SK-N-SH (cell line): ENCODE measurements around the gene TERT. TPM values are rescaled to one million over a fixed set of nuclear protein-coding genes. Genes with fewer than 3 reads are reported as not detected.

Source experiments
- CTCF ChIA-PET: fragments of 300-600, 350-600 bp; formaldehyde crosslinking; extraction: SDS; loops from one replicate; lab custom pipeline; 2021; lab: Yijun Ruan, JAX
- POLR2A ChIA-PET: fragments of 350-600 bp; sonication (Branson Sonifier 250); formaldehyde crosslinking; extraction: SDS; loops from one replicate; lab custom pipeline; 2020; ENCODE audit warnings: antibody characterized with exemption, inconsistent platforms; lab: Yijun Ruan, JAX
- DNase-seq: peaks from one replicate; pipeline ENCODE4 v3.0.0; 2012
- H2AFZ ChIP-seq: fragments of 200-600 bp; sonication (generic); 2 replicates; pipeline ENCODE4 v1.8.1; 2016; ENCODE audit warnings: antibody characterized with exemption, mild to moderate bottlenecking, low read depth
- H3F3A ChIP-seq: fragments of 200-600 bp; sonication (generic); replicated peaks from 2 replicates; pipeline ENCODE3; 2016; ENCODE audit warnings: antibody characterized with exemption, mild to moderate bottlenecking; ENCODE audit not compliant: insufficient read depth
- H3K27ac ChIP-seq, 2 experiments: fragments of 200-500 bp in 1 of 2; fragments of 200-600 bp in 1 of 2; sonication (Bioruptor generic) in 1 of 2; sonication (generic), shearing (Covaris generic) in 1 of 2; 2 replicates each; pipeline versions ENCODE4 v1.5.1 to v1.6.1; 2014 to 2016; ENCODE audit warnings: low read depth in 2 of 2, inconsistent platforms in 1 of 2, low read length in 1 of 2, mild to moderate bottlenecking in 1 of 2, mixed read lengths in 1 of 2
- H3K27me3 ChIP-seq: fragments of 200-600 bp; sonication (generic), shearing (Covaris generic); 2 replicates; pipeline ENCODE4 v1.6.1; 2016; ENCODE audit warnings: mixed run types; ENCODE audit not compliant: insufficient read depth
- H3K36me3 ChIP-seq, 2 experiments: fragments of 200-500 bp in 1 of 2; fragments of 200-600 bp in 1 of 2; sonication (Bioruptor generic) in 1 of 2; sonication (generic) in 1 of 2; replicated peaks in 1 of 2; 2 replicates each; pipeline versions ENCODE3 to v1.5.1; 2014 to 2016; ENCODE audit warnings: low read length in 1 of 2, mild to moderate bottlenecking in 1 of 2; ENCODE audit not compliant: insufficient read depth in 2 of 2, control insufficient read depth in 1 of 2
- H3K4me1 ChIP-seq, 2 experiments: fragments of 200-500 bp in 1 of 2; fragments of 200-600 bp in 1 of 2; sonication (Bioruptor generic) in 1 of 2; sonication (generic), shearing (Covaris generic) in 1 of 2; 2 replicates each; pipeline versions ENCODE4 v1.5.1 to v1.6.1; 2014 to 2016; ENCODE audit warnings: low read depth in 1 of 2, low read length in 1 of 2, mixed run types in 1 of 2; ENCODE audit not compliant: insufficient read depth in 2 of 2, control insufficient read depth in 1 of 2
- H3K4me2 ChIP-seq: fragments of 200-600 bp; sonication (generic), shearing (Covaris generic); 2 replicates; pipeline ENCODE4 v1.6.1; 2017; ENCODE audit warnings: mixed run types
- H3K4me3 ChIP-seq, 2 experiments: fragments of 200-500 bp in 1 of 2; fragments of 200-600 bp in 1 of 2; sonication (Bioruptor generic) in 1 of 2; sonication (generic), shearing (Covaris generic) in 1 of 2; 2 replicates each; pipeline versions ENCODE4 v1.5.1 to v1.8.1; 2014 to 2016; ENCODE audit warnings: low read depth in 2 of 2, inconsistent platforms in 1 of 2, low read length in 1 of 2, mild to moderate bottlenecking in 1 of 2, mixed read lengths in 1 of 2, moderate library complexity in 1 of 2
- H3K79me2 ChIP-seq: fragments of 200-600 bp; sonication (generic); 2 replicates; pipeline ENCODE4 v1.8.1; 2017; ENCODE audit warnings: mild to moderate bottlenecking; ENCODE audit not compliant: insufficient read depth
- H3K9ac ChIP-seq: fragments of 200-600 bp; sonication (generic); 2 replicates; pipeline ENCODE4 v1.6.1; 2017; ENCODE audit warnings: mixed run types
- H3K9me2 ChIP-seq: fragments of 200-600 bp; sonication (generic); 2 replicates; pipeline ENCODE4 v1.6.1; 2017; ENCODE audit warnings: mixed run types
- H3K9me3 ChIP-seq: fragments of 200-600 bp; sonication (generic); 2 replicates; pipeline ENCODE4 v1.6.1; 2017; ENCODE audit warnings: mixed run types, mild to moderate bottlenecking, moderate library complexity
- H4K20me1 ChIP-seq: fragments of 200-600 bp; sonication (generic); 2 replicates; pipeline ENCODE4 v1.6.1; 2017; ENCODE audit warnings: mild to moderate bottlenecking, mixed run types; ENCODE audit not compliant: insufficient read depth
- CHD2 ChIP-seq: fragments of 150-350 bp; IDR thresholded peaks from 2 replicates; pipeline ENCODE4 v1.6.1; 2018; ENCODE audit warnings: low read length; ENCODE audit not compliant: partially characterized antibody
- ELF1 ChIP-seq: IDR thresholded peaks from 2 replicates; pipeline ENCODE4 v1.4.0; 2012
- EP300 ChIP-seq, 2 experiments: IDR thresholded peaks; 2 replicates each; pipeline versions ENCODE4 v1.4.0 to v1.6.1; 2012; ENCODE audit warnings: borderline replicate concordance in 1 of 2, low read depth in 1 of 2, low read length in 1 of 2
- EZH2phosphoT487 ChIP-seq: fragments of 200-600 bp; sonication (generic); IDR thresholded peaks from 2 replicates; pipeline ENCODE4 v1.6.1; 2017; ENCODE audit warnings: low read depth, mixed run types, mild to moderate bottlenecking, antibody characterized with exemption, moderate library complexity, borderline replicate concordance
- FOXJ3 ChIP-seq: sonication (generic); formaldehyde crosslinking; IDR thresholded peaks from 2 replicates; pipeline ENCODE4 v1.5.1; 2020; ENCODE audit warnings: mild to moderate bottlenecking, missing genetic modification reagents
- FOXM1 ChIP-seq: IDR thresholded peaks from 2 replicates; pipeline ENCODE4 v1.4.0; 2012; ENCODE audit warnings: low read depth, mild to moderate bottlenecking
- GABPA ChIP-seq: IDR thresholded peaks from 2 replicates; pipeline ENCODE4 v1.4.0; 2012; ENCODE audit warnings: low read depth, mild to moderate bottlenecking
- GATA2 ChIP-seq: sonication (generic); formaldehyde crosslinking; IDR thresholded peaks from 2 replicates; pipeline ENCODE4 v1.5.0; 2020; ENCODE audit warnings: mild to moderate bottlenecking, missing genetic modification reagents
- MEF2A ChIP-seq: IDR thresholded peaks from 2 replicates; pipeline ENCODE4 v1.4.0; 2012; ENCODE audit warnings: low read depth, borderline replicate concordance
- MXI1 ChIP-seq: IDR thresholded peaks from 2 replicates; pipeline ENCODE4 v1.6.1; 2012; ENCODE audit warnings: mild to moderate bottlenecking, low read depth, low read length, improper control_type of control experiment
- POLR2AphosphoS5 ChIP-seq: IDR thresholded peaks from 2 replicates; pipeline ENCODE4 v1.6.1; 2012; ENCODE audit warnings: low read depth, low read length
- RAD21 ChIP-seq: IDR thresholded peaks from 2 replicates; pipeline ENCODE4 v1.6.1; 2012; ENCODE audit warnings: mild to moderate bottlenecking, low read length
- RCOR1 ChIP-seq: fragments of 150-350 bp; IDR thresholded peaks from 2 replicates; pipeline ENCODE4 v1.6.1; 2017; ENCODE audit warnings: antibody characterized with exemption, low read length
- TAF1 ChIP-seq: IDR thresholded peaks from 2 replicates; pipeline ENCODE4 v1.6.1; 2012; ENCODE audit warnings: low read depth, mild to moderate bottlenecking, low read length, moderate library complexity, borderline replicate concordance
- WGBS: methylation state at CpG from one replicate; pipeline ENCODE4 v1.1.6; 2017; ENCODE audit warnings: low lambda C conversion rate; 5-methylcytosine and 5-hydroxymethylcytosine counted together
- polyA plus RNA-seq, 3 experiments: library from polyadenylated mRNA; depleted of rRNA; stranded (reverse); fragments of >200 nt; gene quantifications; 2 replicates each; pipeline ENCODE4 v1.2.3, GENCODE V29; 2012
- TF ChIP-seq, protein P1 (sequence below): IDR thresholded peaks from 2 replicates; pipeline ENCODE4 v1.6.1; 2012; ENCODE audit warnings: mild to moderate bottlenecking, low read depth, low read length, moderate library complexity
- TF ChIP-seq, protein P2 (sequence below): fragments of 150-350 bp; IDR thresholded peaks from 2 replicates; pipeline ENCODE4 v1.6.1; 2016; ENCODE audit warnings: mild to moderate bottlenecking, low read depth, low read length

Gene TERT
- polyA plus RNA-seq, 1 of the 3 experiments (the other 2 are of a cell fraction) = 2.4 TPM

GRCh38 chr5:1338506-1339070, 43.7 kb upstream of the TERT start:
- H3K4me3 ChIP-seq = no peak overlapping the region
- ChIA-PET POLR2A (no interaction called here), CTCF (no interaction called here)
- no peak overlapping the region for H3K27ac ChIP-seq
- no peak overlapping the region for H3K4me2 ChIP-seq
- H3K27me3 ChIP-seq = no peaks in the 10 kb centered on the region
- peaks cover 7% of the 10 kb centered on the region for H4K20me1 ChIP-seq
- peaks cover 35% of the 10 kb centered on the region for H3K79me2 ChIP-seq
- DNase-seq = no peak
- no peak for TF ChIP-seq CHD2
- TF ChIP-seq EZH2phosphoT487 = no peak
- TF ChIP-seq TAF1 = no peak
- no peak for TF ChIP-seq FOXJ3 (CRISPR knock-in tag)
- TF ChIP-seq FOXM1 = no peak
- no peak for TF ChIP-seq GABPA
- no peak for TF ChIP-seq POLR2AphosphoS5
- no peak for TF ChIP-seq ELF1
- no peak for TF ChIP-seq EP300 (IDR thresholded peaks at IDR 0.05; ENCODE audit: borderline replicate concordance in 1 of 2, low read depth in 1 of 2, low read length in 1 of 2)
- no peak for TF ChIP-seq MEF2A
- TF ChIP-seq MXI1 = no peak
- no peak for TF ChIP-seq RCOR1
- TF ChIP-seq, protein P1, sequence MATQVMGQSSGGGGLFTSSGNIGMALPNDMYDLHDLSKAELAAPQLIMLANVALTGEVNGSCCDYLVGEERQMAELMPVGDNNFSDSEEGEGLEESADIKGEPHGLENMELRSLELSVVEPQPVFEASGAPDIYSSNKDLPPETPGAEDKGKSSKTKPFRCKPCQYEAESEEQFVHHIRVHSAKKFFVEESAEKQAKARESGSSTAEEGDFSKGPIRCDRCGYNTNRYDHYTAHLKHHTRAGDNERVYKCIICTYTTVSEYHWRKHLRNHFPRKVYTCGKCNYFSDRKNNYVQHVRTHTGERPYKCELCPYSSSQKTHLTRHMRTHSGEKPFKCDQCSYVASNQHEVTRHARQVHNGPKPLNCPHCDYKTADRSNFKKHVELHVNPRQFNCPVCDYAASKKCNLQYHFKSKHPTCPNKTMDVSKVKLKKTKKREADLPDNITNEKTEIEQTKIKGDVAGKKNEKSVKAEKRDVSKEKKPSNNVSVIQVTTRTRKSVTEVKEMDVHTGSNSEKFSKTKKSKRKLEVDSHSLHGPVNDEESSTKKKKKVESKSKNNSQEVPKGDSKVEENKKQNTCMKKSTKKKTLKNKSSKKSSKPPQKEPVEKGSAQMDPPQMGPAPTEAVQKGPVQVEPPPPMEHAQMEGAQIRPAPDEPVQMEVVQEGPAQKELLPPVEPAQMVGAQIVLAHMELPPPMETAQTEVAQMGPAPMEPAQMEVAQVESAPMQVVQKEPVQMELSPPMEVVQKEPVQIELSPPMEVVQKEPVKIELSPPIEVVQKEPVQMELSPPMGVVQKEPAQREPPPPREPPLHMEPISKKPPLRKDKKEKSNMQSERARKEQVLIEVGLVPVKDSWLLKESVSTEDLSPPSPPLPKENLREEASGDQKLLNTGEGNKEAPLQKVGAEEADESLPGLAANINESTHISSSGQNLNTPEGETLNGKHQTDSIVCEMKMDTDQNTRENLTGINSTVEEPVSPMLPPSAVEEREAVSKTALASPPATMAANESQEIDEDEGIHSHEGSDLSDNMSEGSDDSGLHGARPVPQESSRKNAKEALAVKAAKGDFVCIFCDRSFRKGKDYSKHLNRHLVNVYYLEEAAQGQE = no peak
- TF ChIP-seq GATA2 (CRISPR knock-in tag) = no peak
- TF ChIP-seq RAD21 = no peak
- TF ChIP-seq, protein P2, sequence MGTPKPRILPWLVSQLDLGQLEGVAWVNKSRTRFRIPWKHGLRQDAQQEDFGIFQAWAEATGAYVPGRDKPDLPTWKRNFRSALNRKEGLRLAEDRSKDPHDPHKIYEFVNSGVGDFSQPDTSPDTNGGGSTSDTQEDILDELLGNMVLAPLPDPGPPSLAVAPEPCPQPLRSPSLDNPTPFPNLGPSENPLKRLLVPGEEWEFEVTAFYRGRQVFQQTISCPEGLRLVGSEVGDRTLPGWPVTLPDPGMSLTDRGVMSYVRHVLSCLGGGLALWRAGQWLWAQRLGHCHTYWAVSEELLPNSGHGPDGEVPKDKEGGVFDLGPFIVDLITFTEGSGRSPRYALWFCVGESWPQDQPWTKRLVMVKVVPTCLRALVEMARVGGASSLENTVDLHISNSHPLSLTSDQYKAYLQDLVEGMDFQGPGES = no peak
- H3K9me3 ChIP-seq = no peaks in the 10 kb centered on the region
- no peaks in the 10 kb centered on the region for H3F3A ChIP-seq
- no peaks in the 10 kb centered on the region for H3K9me2 ChIP-seq
- H3K36me3 ChIP-seq = peaks cover 32 to 80% of the 10 kb centered on the region in 2 experiments
- 96% methylated on average over 22 of the region's 22 CpGs for WGBS
- H2AFZ ChIP-seq = no peak overlapping the region
- H3K9ac ChIP-seq = no peak overlapping the region
- H3K4me1 ChIP-seq = peaks cover 0 to 5% of the 10 kb centered on the region in 2 experiments; a peak in 2 of 4 replicates
